Ovary (tissue), 9 donors: ENCODE measurements around the gene EEF2K. TPM values are rescaled to one million over a fixed set of nuclear protein-coding genes. Genes with fewer than 3 reads are reported as not detected.

Experiments
- DNase-seq, 5 donors: peaks; one replicate each; pipeline ENCODE4 v3.0.0-alpha.2; 2019 to 2020
- H3K27ac ChIP-seq, 2 donors: fragments of 200-600 bp; one replicate each; pipeline versions ENCODE4 v1.5.1 to v1.8.0; 2019 to 2022
- H3K27me3 ChIP-seq: fragments of 200-600 bp; one replicate; pipeline ENCODE4 v1.8.0; 2022
- H3K36me3 ChIP-seq: fragments of 200-600 bp; sonication (generic); one replicate; pipeline ENCODE4 v1.5.1; 2019
- H3K4me1 ChIP-seq: one replicate; pipeline ENCODE4 v1.8.1; 2013; ENCODE audit warnings: mild to moderate bottlenecking, moderate library complexity; ENCODE audit not compliant: insufficient read depth
- H3K4me3 ChIP-seq: fragments of 200-600 bp; sonication (generic); one replicate; pipeline ENCODE4 v1.5.1; 2017
- H3K9me3 ChIP-seq, 2 donors: fragments of 200-600 bp in 1 of 2; sonication (generic) in 1 of 2; one replicate each; pipeline versions ENCODE4 v1.5.1 to v1.8.1; 2013 to 2019; ENCODE audit warnings: mild to moderate bottlenecking in 1 of 2, moderate library complexity in 1 of 2
- CTCF ChIP-seq, 3 donors: fragments of 450-650 bp in 2 of 3; fragments of 200-600 bp in 1 of 3; IDR thresholded peaks; one replicate each; pipeline versions ENCODE4 v1.5.1 to v1.8.0; 2016 to 2022; ENCODE audit warnings: antibody characterized with exemption in 3 of 3, mild to moderate bottlenecking in 1 of 3
- EP300 ChIP-seq: sonication (generic); formaldehyde crosslinking; IDR thresholded peaks from one replicate; pipeline ENCODE4 v1.6.1; 2017; ENCODE audit warnings: antibody characterized with exemption
- POLR2A ChIP-seq: fragments of 450-650 bp; IDR thresholded peaks from one replicate; pipeline ENCODE4 v1.6.1; 2017; ENCODE audit warnings: antibody characterized with exemption, mild to moderate bottlenecking, moderate library complexity
- WGBS, 3 donors: extraction: QIAGEN DNeasy Blood & Tissue Kit in 1 of 3; methylation state at CpG; one replicate each; pipeline versions ENCODE4 v1.1.5 to v1.1.7; 2013 to 2017; 5-methylcytosine and 5-hydroxymethylcytosine counted together
- intact Hi-C, 4 donors: fragments of 100-400 bp; cut with DNase I; formaldehyde crosslinking; loops; one replicate each; pipeline versions ENCODE4 v1.11.0 to v1.15.1; 2022 to 2023
- polyA plus RNA-seq, 2 donors: library from polyadenylated mRNA; stranded (reverse); fragments of 200-250 nt in 1 of 2; fragments of 350-450 nt in 1 of 2; fragmentation: Illumina TruSeq in 1 of 2; extraction: RNeasy Lipid Tissue Mini Kit (QIAGEN cat#74804) in 1 of 2; gene quantifications; one replicate each; pipeline ENCODE4 v1.2.3, GENCODE V29; 2013 to 2014
- total RNA-seq, 7 donors: library from RNA; depleted of rRNA in 2 of 7; stranded (reverse); fragments of >200 nt in 2 of 7; fragmentation: NEBNext Ultra II Directional in 3 of 7; extraction: Animal tissue kit (Norgen Biotek cat#: 25700) in 3 of 7; gene quantifications; one replicate each; pipeline versions ENCODE4 v1.1.0 to v1.2.4, GENCODE V29; 2016 to 2023
- donor health status: DM: no; HTN: no; CAD: no; lungs with moderate emphysema.
- donor health status: DM: no; HTN: no; CAD: no.
- donor health status: Bipolar disorder and iron deficiency.
- donor health status: DM: yes; HTN: yes; CAD: no.
- donor health status: DM: no; HTN: no; CAD: no.
- donor health status: DM: yes; HTN: yes; CAD: no.

EEF2K gene
- total and polyA plus RNA-seq, 9 donors, result 8.1 to 37.6 (median 26.0) TPM

DNA sequence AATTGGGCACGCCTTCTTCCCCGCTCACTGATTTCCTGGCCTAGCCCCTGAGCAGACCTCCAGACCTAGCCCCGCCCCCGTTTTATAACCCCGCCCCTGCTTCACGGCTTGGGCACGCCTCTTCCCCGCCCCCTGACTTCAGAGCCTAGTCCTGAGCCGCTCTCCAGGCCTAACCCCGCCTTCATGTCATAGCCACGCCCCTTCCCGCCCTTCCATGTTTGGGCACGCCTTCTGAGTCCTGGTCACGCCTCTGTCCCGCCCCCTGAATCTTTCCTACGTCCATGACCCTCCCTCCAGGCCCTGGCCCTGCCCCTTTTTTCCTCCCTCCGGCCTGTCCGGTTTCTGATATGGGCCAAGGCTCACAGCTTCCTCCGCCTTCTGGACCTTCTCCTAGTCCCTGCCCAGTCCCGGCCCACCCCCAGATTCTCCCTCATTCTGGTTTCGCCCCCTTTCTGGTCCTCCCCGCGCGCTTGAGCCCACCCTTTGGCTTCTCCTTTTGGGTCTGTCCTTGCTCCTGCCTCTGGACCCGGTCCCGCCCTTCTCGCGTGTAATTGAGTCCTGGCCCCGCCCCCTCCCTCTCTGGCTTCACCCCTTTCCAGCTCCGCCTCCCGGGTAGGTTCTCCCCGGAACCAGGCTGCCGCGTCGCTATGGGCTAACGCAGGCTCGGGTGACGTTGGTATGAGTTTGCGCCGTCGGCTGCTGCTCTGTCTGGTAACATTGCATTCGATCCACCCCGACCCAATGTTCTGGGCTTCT lies 15.1 kb upstream of the EEF2K start:
- WGBS, 3 donors, result 0 to 1% (median 1%) methylated on average over 43 of the region's 43 CpGs
- H3K27me3 ChIP-seq, result no peaks in the 10 kb centered on the region
- peaks cover 5% of the 10 kb centered on the region for H3K4me1 ChIP-seq
- no peaks in the 10 kb centered on the region for H3K36me3 ChIP-seq
- peak overlapping the region; percentile 55 for H3K4me3 ChIP-seq
- peak overlapping the region; percentile 81 to 94 for H3K27ac ChIP-seq
- H3K9me3 ChIP-seq, result no peaks in the 10 kb centered on the region
- intact Hi-C loops, result no loop called here
- peak; percentile 100 for DNase-seq
- TF ChIP-seq CTCF (IDR thresholded peaks at IDR 0.05) (no peak), POLR2A (peak; percentile 97)

DNA sequence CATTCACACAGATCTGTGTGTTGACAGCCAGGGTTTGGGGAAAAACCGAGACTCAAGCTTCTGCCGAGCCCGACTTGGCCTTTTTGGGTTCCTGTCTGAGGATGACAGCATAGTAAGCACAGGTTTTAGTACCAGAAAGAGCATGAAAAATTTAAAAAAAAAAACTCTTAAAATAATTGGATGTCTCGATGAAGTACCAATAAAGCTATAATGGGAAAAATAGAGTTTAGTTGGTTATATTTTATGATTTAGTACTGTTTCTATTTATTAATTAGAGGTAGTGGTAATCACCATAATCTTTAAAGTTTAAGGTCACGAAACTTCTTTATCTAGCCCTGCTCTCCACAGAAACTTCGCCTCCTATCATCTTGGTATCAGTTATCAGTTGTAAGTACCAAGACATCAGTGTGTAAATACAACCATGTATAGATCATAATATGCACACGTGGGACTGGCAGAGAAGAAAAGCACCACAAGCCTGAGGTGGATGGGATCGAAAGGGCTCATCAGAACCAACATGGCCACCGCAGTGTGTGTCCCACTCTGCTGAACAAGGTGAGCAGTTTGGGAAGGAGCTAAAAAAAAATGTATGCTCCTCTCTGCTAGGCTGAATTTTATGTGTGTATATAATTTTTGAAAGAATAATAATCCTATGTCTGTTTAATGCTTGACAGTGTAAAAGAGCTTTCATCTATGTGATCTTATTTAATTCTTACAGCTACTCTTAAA lies 14.4 kb upstream of the EEF2K start:
- TF ChIP-seq CTCF (IDR thresholded peaks at IDR 0.05) (no peak), EP300 (no peak), POLR2A (no peak)
- peak; percentile 47 to 52 (median 49) for DNase-seq
- Histone ChIP-seq H3K27ac (peak overlapping the region; percentile 81 to 94), H3K4me3 (peak overlapping the region; percentile 55), H3K27me3 (no peaks in the 10 kb centered on the region), H3K36me3 (no peaks in the 10 kb centered on the region), H3K9me3 (no peaks in the 10 kb centered on the region), H3K4me1 (peaks cover 5% of the 10 kb centered on the region)
- intact Hi-C loops, result no loop called here
- 2 to 4% (median 3%) methylated on average over 9 of the region's 9 CpGs for WGBS, 3 donors

GRCh38 chr16:22192261-22193062 lies 13.6 kb upstream of the EEF2K start:
- Histone ChIP-seq H3K4me1 (peaks cover 5% of the 10 kb centered on the region), H3K27ac (peak overlapping the region; percentile 81 to 94), H3K36me3 (no peaks in the 10 kb centered on the region), H3K9me3 (no peaks in the 10 kb centered on the region), H3K27me3 (no peaks in the 10 kb centered on the region), H3K4me3 (peak overlapping the region; percentile 55)
- intact Hi-C loops, result no loop called here
- TF ChIP-seq CTCF (IDR thresholded peaks at IDR 0.05) (no peak), POLR2A (peak; percentile 36), EP300 (no peak)
- 15 to 19% (median 16%) methylated on average over 16 of the region's 16 CpGs for WGBS, 3 donors
- DNase-seq, result peak; percentile 84 to 91 (median 88)

DNA sequence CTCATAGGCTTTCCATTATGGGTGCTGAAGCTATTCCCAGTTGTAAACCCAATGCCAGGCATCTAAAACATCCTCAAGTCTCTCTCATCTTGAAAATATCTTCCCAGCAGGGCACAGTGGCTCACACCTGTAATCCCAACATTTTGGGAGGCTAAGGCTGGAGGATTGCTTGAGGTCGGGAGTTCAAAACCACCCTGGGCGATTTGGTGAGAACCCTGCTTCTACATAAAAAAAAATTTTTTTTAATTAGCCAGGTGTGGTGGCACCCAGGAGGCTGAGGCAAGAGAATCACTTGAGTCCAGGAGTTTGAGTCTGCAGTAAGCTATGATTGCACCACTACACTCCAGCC lies 13.0 kb upstream of the EEF2K start:
- H3K9me3 ChIP-seq, result no peaks in the 10 kb centered on the region
- DNase-seq, result peak in 1 of 5 donors; percentile 17
- H3K4me1 ChIP-seq, result peaks cover 5% of the 10 kb centered on the region
- peak overlapping the region; percentile 81 to 94 for H3K27ac ChIP-seq
- TF ChIP-seq POLR2A (no peak), EP300 (no peak), CTCF (IDR thresholded peaks at IDR 0.05) (no peak)
- no peaks in the 10 kb centered on the region for H3K27me3 ChIP-seq
- intact Hi-C loops, result no loop called here
- 89 to 93% (median 90%) methylated on average over 2 of the region's 2 CpGs for WGBS, 3 donors
- H3K36me3 ChIP-seq, result no peaks in the 10 kb centered on the region
- no peak overlapping the region for H3K4me3 ChIP-seq
